NK-92 treated with Interleukin-12 subunit alpha and Interleukin-12 subunit beta, amount 100 ng/mL, for 24 hours (cell line): ENCODE results near the gene FGL2.
"Not testable (repeated sequence)": the region's sequence is repeated elsewhere in the genome, so short reads cannot be mapped to it uniquely, and the experiment has no call there.

Source experiments
- DNase-seq: peaks from one replicate; lab custom pipeline; 2025; lab: John Stamatoyannopoulos, UW

FGL2 gene

DNA sequence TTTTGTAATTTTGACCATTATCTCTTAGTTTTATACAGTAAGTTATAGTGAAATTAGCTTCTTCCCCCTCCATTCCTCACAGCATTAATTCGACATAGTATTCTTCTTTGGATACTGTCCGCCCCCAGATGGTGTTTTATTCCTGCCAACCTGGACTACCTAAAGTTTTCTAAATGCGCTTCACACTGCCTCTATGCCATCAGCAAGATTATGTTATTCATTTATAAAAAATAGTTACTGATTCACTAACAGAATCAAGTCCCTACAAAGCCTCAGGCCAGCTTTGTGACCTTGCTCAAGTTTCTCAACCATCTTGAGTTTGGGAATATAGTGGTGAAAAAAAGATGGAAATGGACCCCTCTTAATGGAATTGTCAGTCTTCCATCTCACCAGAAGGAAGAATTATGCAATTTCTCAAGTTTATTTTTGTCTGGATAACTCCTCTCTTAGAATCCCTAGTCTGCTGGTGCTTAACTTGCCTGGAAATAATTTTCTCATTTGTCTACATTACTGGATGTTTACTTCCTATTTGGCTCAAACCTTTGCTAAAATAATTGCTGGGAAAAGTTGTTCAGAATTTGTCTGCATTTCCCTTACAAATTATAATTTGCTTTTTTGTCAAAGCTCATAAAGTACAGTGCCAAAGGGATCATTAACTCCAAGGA is 16.7 kb upstream of the FGL2 start:
- no peak for DNase-seq

DNA sequence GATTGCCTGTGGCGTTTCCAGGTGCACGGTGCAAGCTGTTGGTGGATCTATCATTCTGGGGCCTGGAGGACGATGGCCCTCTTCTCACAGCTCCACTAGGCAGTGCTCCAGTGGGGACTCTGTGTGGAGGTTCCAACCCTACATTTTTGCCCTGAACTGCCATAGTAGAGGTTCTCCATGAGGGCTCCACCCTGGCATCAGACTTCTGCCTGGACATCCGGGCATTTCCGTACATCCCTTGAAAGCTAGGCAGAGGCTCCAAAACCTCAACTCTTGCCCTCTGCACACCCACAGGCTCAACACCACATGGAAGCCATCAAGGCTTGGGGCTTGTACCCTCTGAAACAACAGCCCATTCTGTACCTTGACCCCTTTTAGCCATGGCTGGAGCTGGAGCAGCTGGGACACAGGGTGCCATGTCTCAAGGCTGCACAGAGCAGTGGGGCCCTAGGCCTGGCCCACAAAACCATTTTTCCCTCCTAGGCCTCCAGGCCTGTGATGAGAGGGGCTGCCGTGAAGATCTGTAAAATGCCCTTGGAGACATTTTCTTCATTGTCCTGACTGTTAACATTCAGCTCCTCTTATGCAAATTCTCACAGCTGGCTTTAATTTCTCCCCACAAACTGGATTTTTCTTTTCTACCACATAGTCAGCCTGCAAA is 10.0 kb upstream of the FGL2 start:
- DNase-seq = no peak

DNA sequence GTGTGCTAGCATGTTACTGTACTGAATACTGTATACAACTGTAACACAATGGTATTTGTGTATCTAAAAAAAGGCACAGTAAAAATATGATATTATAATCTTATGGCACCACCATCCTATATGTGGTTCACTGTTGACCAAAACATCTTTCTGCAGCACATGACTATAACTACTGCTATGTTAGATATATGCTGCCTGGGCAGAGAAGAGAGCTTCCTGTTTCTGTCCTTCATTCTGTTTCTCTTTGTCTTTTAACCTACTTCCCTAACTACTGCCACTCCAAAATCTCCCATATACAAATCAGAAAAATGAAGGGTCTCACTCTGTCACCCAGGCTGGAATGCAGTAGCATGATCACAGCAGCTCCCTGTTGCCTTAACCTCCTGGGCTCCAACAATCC is 8.8 kb upstream of the FGL2 start:
- no peak for DNase-seq

DNA sequence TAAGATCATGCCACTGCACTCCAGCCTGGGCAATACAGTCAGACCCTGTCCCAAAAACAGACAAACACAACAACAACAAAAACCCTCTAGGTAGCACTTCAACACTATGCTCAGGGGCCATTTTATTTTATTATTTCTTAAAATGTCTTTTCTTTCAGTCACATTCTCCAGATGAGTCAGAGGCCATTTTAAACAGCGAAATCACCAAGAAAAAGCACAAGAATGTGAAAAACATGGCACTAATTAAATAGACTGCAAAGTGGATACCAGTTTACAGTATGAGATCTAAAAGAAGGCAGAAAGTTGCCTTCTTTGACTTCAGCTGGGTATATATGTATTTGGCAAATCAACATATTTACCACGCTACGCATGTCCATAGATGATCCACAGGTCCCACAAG is 6.1 kb upstream of the FGL2 start:
- DNase-seq = no peak

DNA sequence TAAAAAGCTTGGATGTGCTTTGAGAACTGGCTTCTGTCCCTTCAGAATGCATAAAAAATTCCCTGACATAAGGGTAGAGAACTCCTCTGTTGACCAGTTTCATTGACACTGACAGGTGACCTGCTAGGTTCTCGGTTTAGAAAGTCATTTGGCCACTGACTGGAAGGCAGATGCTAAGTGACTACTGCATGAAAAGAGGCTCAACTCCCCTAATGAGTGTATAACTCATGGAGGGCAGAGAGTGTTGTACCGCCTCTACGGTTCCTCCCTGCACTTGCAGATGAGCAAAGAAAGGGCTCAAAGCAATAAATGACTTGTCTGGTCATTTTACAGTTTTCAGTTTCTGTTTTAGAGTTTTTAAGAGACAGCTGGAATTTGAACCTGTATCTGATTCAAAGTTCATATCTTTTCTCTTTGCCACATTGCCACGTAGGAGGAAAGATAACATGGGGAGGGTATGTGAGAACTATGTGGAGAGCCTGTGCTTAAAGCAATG is 2.9 kb upstream of the FGL2 start:
- no peak for DNase-seq

DNA sequence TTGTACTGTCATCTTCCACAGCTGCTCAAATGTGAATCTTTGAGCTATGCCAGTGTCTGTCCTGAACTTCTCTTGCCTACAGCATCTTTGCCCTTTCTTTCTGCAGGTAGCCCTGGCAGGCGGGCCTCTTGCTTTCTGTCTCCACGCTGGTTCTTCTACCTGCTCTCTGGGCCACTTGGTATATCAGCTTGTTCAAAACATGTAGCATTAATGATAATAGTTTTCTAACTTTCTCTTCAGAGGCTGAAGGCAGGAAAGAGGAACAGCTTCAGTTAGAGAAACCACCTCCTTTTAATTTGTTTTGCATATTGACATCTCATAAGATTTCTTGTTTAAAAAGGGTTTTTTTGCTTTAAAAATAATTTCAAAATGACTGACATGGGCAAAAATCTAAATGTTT is 923 bp upstream of the FGL2 start:
- DNase-seq = no peak

DNA sequence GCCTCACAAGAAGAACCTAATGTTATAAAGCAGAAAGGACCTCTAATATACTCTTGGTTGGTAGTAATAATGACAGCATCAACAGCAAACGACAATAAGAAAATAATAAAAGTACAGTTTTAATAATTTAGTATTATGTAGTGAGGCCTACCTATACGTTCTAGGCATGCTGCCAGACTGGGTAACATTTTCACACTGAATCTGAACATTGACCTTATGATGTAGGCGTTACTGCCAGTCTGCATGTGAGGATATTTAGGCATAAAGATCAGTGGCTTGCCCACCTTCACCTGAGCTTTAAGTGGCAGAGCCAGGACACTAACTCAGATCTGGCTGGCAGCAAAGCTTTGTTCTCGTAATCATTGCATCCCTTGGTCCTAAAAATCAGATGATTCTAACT is 2.5 kb downstream of the FGL2 start:
- DNase-seq = no peak

DNA sequence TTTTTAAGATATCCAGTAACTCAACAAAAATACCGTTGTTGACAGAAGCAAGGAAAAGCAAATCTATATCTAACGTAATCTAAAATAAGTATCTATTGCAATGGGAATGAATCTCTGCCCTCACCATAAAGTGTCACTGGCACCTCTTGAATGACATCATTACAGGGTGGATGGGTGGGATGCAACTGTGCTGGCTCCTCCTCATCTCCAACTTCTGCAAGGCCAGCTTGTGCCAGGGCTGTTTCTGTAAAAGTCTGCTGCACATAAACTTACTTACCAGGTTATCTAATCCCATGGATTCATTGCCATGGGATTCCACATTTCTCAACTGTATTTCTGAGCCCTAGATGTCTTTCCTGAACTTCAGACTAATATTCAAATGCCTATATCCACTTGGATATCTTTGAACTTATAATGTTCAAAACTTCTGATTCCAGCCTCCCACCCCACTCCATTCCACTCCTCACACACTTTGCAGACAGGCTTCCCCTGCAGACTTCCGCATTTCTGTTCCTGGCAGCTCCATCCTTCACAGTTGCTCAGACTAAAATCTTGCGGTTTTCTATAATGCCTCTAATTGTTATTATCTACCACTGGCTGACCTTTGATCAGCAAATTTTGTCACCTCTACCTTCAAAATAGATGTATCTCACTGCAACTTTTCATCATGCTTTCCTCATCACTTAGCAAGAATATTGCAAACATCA is 10.7 kb downstream of the FGL2 start:
- no peak for DNase-seq

DNA sequence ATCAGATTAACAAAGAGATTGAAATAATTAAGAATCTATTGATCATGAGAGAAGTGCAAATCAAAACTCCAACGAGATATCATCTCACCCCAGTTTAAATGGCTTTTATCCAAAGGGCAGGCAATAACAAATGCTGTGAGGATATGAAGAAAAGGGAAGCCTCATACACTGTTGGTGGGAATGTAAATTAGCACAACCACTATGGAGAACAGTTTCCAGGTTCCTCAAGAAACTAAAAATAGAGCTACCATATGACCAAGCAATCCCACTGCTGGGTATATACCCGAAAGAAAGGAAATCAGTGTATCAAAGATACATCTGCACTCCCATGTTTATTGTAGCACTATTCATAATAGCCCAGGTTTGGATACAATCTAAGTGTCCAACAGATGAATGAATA is 13.8 kb downstream of the FGL2 start:
- no peak for DNase-seq

DNA sequence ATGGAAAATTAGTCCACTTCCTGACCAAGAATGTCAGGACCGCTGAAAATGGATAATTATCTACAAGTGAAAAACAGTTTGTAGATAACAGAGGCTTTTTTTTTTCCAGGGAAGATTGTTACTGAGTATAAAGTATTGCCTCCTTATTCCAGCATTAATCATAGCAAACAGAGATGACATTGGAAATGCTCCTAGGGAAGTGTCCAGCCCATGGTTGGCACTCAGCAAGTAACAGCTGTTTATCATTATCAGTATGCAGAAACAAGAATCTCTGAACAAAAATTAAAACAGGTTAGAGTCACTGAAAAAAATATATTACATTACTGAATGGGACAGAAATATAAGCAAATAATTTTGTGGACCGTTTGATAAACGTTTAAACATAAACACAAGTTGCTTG is 14.6 kb downstream of the FGL2 start:
- DNase-seq = no peak

DNA sequence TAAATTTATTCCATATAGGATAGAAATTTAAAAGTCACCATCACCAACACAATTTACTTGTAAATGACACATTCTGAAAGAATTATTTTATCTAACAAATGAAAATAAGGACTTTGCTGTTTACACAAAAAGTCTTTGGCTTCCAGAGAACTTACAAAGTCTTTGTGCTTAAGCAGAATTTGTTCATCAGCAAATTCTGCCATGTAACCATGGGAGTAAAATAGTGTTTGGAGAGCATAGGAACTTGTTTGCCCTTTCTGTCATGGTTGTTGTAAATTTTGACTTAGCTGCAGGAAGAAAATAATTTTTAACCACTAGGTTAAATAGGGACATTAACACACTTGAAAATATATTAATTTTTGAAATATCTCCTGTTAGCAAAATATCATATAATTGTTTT is 15.2 kb downstream of the FGL2 start:
- no peak for DNase-seq

DNA sequence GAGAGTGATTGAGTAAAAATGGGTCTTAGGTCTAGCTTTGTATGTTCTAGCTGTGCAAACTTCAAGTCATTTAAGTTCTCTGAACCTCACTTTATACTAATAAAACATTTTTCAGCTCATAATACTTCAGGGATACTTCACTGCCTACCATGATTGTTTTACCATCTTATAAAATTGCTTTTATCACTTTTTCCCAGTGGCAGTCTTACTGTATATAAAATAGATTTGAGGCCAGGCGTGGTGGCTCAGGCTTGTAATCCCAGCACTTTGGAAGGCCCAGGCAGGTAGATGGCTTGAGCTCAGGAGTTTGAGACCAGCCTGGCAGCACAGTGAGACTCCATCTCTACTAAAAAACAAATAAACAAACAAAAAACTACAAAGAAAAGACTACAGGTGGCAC is 17.4 kb downstream of the FGL2 start:
- DNase-seq = no peak

DNA sequence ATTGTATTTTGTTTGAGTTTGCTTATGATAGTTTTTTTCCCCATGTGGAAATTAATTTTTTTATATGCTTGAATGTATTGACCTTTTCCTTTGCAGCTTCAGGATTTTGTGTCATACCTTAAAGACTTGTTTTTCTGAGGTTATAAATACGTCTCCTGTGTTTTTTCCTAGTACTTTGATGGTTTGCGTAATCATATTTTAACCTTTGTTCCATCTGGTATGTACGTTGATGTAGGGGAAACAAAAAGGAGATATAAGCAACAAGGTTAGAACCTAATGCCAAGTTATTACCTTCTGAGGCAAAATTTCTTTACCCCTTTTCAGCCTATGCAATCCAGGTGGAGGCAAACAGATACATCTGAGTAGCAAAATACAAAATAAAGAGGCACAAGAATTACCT is 17.9 kb downstream of the FGL2 start:
- no peak for DNase-seq

DNA sequence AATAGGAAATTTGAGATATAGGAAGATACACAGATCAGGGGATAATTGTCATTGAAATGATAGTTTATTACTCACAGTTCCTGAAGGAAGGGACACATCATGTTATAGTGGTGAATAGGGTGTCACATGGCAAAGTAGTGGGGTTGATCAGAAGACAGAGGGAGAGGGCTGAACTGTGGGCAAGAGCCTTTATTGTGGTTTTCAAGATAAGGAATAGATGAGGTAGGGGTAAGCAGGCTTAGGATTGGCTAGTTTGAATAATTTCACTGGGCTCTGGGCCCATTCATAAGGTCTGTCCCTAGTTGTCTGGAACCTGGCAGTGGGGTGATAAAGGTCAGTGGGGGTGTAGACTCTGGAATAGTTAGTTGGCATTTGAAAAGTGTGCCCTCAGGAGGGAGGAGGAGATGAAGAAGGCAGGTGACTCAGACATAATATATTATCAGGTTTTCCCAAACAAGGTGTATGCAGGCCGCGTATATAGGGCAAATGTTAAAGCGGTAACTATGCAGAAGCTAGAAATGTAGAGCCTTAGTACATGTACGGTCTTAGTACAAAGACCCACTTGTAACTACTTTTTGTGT is 18.5 kb downstream of the FGL2 start:
- no peak for DNase-seq

DNA sequence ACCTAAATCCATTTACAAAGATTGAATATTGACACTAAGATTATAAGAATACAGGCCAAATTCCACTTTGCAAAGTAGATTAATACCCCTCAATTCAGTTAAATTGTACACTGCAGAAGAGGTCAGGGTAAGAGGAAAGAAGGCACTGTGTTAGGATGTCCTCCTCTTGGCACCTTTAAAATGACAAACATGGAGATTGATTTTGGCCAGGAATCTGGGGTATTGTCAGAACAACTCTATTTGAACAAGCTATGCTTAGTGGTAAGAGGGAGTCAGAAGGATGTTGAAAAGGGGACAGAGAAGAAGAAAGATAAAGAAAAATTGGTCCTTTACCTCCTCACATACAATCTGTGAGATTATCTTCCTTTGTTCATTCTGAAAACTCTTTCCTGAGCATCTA is 21.6 kb downstream of the FGL2 start:
- DNase-seq = not testable (repeated sequence)

DNA sequence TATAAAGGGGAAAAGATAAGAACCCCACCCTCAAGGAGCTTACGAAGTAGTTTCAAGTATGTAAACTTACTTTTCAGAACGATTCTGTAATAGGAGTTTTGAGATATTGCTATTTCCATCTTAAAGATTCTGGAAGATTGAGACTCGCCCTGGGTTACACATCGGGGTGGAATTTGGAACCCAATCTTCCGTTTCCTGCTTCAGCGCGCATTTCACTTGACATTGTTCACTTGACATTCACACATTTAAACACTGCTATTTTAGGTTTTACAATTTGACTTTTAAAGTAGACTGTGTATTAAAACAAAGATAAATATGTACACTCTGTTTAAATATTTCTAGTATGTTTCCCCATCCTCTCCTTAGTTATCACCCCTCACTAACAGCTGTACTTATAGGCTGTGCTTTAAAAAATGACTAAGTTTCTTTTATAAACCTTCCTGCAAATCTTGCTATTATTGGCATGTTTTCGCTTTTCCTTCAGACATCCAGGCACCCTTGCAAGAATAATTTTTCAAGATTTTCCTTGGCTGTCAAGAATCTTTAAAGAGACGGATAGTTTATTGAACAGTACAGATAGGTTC is 22.2 kb downstream of the FGL2 start:
- not testable (repeated sequence) for DNase-seq

DNA sequence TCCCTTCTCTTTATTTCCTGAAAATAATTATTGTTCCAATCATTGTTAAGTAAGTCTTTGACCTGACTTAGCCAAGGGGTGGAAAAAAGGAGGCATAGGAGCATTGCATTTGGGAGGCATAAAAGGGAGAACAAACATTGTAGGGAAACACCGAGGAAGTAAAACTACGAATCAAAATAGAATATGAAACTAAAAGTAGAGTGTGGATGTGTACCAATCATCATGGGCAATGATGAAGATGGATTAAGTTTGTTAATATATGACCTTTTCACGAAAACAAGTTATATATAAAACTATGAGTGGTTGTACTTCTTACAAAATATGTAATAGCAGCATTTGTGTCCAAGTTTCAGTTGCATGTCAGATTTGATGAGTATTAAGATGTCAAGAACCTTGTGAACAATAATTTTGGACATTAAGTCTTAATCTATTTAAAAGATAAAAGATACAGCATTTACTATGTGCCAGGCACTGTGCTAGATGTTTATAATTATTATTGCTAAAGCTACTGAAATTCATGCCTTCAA is 24.3 kb downstream of the FGL2 start:
- not testable (repeated sequence) for DNase-seq

DNA sequence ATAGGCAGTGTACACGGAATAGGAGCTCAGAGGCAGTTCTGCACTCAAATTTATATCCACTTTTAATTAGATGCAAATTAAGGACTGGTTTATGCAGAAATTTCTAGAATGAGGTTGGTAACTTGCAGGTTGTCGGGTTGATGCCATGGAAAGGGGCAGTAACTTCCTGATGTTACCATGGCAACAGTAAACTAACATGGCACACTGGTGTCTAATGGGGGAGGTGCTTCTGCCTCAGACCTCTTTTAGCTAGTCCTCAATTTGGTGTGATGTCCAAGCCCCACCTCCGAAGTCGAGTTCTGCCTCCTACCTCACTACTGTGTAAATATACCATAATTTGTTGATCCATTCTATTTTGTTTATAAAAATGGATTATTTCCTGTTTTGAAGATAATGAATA is 25.2 kb downstream of the FGL2 start:
- not testable (repeated sequence) for DNase-seq

DNA sequence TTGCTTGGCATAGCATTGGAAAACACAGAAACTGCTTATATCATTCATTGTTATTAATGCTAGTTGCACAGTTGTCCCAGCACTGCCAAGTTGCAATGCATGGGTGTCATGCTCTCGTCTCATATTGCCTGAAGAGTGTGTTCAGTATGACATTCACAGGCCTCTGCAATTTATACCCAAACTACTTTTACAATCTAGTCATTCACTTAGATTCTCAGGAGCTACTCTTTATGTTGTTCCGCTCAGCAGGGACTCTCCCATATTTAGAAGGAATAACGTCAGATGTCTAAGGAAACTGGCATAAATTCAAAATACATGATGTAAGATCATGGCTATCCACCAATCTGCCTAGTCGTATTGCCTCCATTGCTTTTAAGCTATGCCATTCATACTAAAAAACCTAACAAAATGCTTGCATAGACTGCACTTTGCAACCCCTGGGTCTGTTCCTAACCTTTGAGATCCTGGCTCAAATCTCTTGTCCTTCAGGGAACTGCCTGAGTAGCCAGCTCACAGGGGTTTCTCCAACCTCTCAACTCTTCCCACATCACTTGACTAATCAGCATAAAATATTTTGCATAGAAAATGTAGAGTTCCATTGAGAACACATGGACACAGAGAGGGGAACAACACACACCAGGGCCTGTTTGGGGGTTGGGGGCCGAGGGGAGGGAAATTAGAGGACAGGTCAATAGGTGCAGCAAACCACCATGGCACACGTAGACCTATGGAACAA is 27.0 kb downstream of the FGL2 start:
- not testable (repeated sequence) for DNase-seq

DNA sequence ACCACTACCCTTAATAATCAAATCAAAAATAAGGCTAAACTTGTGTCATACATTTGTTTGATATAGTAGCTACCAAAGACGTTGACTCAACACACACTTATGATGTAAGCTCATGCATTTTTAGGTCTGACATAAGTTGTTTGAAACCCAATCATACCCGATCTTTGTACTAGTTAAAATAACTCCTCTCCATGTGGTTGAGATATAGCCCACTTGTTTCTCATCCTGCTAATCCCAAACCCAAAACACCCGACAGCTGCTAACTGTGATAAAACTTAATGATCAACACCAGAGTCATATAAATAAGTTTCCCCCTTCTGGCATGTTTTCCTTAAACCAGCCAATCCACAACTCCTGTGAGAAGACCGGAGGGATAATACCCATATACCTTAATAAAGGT is 28.5 kb downstream of the FGL2 start:
- not testable (repeated sequence) for DNase-seq

DNA sequence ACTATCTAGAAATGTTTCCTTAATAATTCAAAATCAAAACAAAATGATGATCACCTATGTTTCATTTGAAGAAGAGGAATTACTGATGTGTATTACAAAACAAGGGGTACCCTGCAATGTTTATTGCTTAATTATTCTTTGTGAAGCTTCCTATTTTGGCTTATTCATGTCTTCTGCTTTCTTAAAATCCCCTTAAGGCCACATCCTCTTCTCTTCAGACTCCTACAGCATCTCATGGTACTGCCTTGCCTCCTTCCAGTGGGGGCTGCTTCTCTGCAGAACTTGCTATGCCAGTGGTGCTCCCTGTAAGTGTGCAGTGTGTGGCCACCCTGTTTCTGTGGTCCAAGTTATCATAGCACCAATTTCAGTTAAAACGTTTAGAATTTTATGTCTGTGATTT is 42.2 kb downstream of the FGL2 start:
- DNase-seq = peak; percentile 6

DNA sequence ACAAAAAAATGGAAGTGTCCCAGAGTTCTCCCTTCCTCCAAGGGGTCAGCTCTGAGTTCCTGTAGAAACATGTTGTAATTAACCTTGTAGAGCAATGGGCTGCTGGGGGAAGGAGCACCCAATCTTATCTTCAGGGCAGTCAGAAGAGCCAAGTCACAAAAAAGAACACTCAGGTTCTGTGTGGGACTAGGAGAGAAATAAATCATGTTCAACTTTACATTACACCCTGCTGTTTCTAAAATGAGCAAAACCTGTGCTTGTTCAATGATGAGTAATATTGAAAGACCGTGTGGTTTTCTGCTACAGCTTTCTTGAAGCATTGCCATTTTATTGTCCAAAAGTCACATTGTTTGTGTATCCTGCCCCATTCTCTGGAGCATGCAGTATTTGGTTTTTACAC is 42.6 kb downstream of the FGL2 start:
- not testable (repeated sequence) for DNase-seq
